ENCODE measurements around the gene NEUROD2. TPM values are rescaled to one million over a fixed set of nuclear protein-coding genes. Genes with fewer than 3 reads are reported as not detected.

The NEUROD2 gene
- total RNA-seq, 1 donor = not detected

DNA sequence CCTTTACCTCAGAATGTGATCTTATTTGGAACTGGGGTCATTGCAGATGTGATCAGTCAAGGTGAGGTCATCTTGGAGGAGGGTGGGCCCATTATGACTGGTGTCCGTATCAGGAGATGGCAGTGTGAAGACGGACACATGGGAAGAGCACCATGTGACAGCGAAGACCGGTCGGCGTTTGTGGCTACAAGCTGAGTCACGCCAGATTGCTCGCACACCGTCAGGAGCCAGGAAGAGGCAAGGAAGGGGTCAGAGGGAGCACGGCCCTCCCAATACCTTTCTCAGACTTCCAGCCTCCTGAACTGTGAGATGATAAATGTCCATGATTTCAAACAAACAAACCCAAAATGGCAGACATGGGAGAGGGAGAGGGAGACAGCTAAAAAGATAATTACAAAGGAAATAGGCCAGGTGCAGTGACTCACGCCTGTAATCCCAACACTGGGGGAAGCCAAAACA is 42.4 kb upstream of the NEUROD2 start:
- no peak overlapping the region for H3K4me3 ChIP-seq (ENCODE audit: low read depth, low read length)
- TF ChIP-seq, protein P1, sequence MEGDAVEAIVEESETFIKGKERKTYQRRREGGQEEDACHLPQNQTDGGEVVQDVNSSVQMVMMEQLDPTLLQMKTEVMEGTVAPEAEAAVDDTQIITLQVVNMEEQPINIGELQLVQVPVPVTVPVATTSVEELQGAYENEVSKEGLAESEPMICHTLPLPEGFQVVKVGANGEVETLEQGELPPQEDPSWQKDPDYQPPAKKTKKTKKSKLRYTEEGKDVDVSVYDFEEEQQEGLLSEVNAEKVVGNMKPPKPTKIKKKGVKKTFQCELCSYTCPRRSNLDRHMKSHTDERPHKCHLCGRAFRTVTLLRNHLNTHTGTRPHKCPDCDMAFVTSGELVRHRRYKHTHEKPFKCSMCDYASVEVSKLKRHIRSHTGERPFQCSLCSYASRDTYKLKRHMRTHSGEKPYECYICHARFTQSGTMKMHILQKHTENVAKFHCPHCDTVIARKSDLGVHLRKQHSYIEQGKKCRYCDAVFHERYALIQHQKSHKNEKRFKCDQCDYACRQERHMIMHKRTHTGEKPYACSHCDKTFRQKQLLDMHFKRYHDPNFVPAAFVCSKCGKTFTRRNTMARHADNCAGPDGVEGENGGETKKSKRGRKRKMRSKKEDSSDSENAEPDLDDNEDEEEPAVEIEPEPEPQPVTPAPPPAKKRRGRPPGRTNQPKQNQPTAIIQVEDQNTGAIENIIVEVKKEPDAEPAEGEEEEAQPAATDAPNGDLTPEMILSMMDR (IDR thresholded peaks at IDR 0.05; ENCODE audit: insufficient read depth, low read length) = no peak
- no peak for DNase-seq (ENCODE audit: low read depth)

DNA sequence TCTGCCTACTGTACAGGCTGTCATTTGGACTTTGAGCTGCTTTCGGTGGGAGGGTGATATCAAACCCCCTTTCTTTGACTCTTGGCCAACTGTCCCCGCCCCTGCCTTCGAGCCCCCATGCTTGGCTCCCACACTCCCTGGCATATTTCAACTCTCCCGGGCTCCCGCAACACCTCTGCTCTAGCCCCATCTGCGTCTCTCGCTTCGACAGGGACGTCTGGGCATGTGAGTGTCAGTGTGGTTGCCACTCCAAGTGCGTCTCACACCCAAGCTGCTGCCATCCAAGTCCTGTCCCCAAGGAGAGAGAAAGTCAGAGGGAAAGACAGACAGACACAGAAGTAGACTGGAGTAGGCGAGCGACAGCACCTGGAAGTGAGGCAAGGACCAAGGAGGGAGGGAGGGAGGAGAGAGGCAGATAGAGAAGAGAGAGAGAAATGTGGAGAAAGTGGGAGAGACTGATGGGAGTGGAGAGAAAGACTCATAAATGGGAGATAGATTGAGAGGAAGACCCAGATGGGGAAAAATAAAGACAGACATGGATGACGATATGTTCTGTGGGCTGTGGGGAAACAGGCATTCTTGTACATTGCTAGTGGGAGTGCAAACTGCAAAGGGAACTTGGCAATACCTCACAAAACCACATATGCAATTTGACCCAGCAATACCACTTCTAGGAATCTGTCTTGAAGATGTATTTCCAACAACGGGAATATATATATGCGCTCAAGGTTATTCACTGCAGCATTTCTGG is 41.1 kb upstream of the NEUROD2 start:
- H3K4me3 ChIP-seq (ENCODE audit: low read depth, low read length) = no peak overlapping the region
- DNase-seq (ENCODE audit: low read depth) = no peak
- TF ChIP-seq, protein P1 (IDR thresholded peaks at IDR 0.05; ENCODE audit: insufficient read depth, low read length) = no peak

- TF ChIP-seq, protein P1 (IDR thresholded peaks at IDR 0.05; ENCODE audit: insufficient read depth, low read length) = no peak
- DNase-seq (ENCODE audit: low read depth) = no peak
- no peak overlapping the region for H3K4me3 ChIP-seq (ENCODE audit: low read depth, low read length)
These were observed 39.5 kb upstream of the NEUROD2 start for GRCh38 chr17:39647256-39647655.

GRCh38 chr17:39643271-39643670 is 35.6 kb upstream of the NEUROD2 start:
- DNase-seq (ENCODE audit: low read depth) = no peak
- TF ChIP-seq, protein P1 (IDR thresholded peaks at IDR 0.05; ENCODE audit: insufficient read depth, low read length) = no peak
- no peak overlapping the region for H3K4me3 ChIP-seq (ENCODE audit: low read depth, low read length)

DNA sequence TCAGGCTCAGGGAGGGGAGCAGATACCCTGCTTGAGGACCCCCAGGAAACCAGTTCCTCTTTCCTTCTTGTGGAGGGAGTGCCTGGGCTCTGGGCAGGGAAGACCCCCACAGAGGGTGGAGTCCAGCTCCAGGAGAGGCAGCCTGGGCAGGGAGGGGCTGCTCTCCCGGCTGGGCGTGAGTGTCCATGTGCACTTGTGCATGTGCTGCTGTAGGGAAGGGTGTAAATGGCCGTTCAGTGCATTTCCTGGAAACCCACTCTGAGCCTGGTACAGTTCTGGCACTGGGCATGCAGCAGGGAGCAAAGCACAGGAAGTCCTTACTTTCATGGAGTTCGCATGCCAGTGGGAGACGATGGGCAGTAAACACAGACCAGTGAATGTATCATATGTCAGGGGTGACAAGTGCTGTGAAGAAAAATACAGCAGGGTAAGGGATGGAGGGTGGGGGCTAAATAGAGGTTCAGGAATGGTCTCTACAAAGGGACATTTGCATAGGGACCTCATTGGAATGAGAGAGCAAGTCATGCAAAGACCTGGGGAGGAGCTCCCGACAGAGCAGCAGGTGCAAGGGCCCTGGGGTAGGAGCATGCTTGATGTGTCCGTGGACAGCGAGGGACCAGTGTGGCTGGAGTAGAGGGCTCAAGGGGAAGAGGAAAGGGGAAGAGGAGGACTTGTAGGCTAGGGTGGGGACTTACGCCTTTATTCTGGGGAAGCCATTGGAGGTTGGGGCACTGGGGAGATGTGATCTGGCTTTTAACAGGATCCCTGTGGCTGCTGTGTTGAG is 34.8 kb upstream of the NEUROD2 start:
- no peak overlapping the region for H3K4me3 ChIP-seq (ENCODE audit: low read depth, low read length)
- TF ChIP-seq, protein P1 (IDR thresholded peaks at IDR 0.05; ENCODE audit: insufficient read depth, low read length) = no peak
- DNase-seq (ENCODE audit: low read depth) = no peak

GRCh38 chr17:39641883-39642282 is 34.2 kb upstream of the NEUROD2 start:
- TF ChIP-seq, protein P1 (IDR thresholded peaks at IDR 0.05; ENCODE audit: insufficient read depth, low read length) = no peak
- no peak overlapping the region for H3K4me3 ChIP-seq (ENCODE audit: low read depth, low read length)
- no peak for DNase-seq (ENCODE audit: low read depth)
